ENCODE results near the gene LRCH1. TPM values are rescaled to one million over a fixed set of nuclear protein-coding genes. Genes with fewer than 3 reads are reported as not detected.

LRCH1 gene
- total RNA-seq, 1 experiment from 2014 or later = 10.5 TPM

DNA sequence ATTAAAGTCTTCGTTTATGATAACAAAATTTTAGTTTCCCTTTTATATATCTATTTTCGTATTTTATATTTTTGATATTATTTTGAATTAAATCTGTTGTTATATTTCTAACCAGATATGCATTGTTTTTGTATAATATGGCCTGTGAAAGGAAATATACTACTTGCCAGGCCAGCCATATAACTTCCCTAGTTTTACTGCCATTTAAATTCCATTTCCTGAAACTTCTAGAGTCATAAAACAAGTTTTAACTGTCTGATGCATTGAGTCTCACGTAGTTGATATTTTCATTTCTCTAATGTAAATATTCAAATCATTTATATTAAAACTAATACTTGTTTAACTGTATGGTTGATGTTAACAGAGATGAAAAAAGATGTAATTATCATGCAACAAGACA is 230.5 kb downstream of the LRCH1 start:
- no peak for TF ChIP-seq EZH2 (IDR thresholded peaks at IDR 0.05; ENCODE audit: low read depth)
- TF ChIP-seq, protein P1, sequence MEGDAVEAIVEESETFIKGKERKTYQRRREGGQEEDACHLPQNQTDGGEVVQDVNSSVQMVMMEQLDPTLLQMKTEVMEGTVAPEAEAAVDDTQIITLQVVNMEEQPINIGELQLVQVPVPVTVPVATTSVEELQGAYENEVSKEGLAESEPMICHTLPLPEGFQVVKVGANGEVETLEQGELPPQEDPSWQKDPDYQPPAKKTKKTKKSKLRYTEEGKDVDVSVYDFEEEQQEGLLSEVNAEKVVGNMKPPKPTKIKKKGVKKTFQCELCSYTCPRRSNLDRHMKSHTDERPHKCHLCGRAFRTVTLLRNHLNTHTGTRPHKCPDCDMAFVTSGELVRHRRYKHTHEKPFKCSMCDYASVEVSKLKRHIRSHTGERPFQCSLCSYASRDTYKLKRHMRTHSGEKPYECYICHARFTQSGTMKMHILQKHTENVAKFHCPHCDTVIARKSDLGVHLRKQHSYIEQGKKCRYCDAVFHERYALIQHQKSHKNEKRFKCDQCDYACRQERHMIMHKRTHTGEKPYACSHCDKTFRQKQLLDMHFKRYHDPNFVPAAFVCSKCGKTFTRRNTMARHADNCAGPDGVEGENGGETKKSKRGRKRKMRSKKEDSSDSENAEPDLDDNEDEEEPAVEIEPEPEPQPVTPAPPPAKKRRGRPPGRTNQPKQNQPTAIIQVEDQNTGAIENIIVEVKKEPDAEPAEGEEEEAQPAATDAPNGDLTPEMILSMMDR (conservative IDR thresholded peaks at IDR 0.05) = no peak
- POLR2A ChIA-PET (ENCODE audit: unreplicated experiment) = no interaction called here
- H4K20me1 ChIP-seq (ENCODE audit: insufficient read depth) = no peaks in the 10 kb centered on the region
- no TSS peak for BruUV-seq (replicated peaks)
- no peak for DNase-seq
- H3F3A ChIP-seq (ENCODE audit: insufficient read depth, low read depth) = no peaks in the 10 kb centered on the region
- no peak overlapping the region for H3K4me2 ChIP-seq
- intact Hi-C loops (cut with micrococcal nuclease; ENCODE audit: unreplicated experiment) = no loop called here
- no peaks in the 10 kb centered on the region for H3K9me2 ChIP-seq (ENCODE audit: insufficient read depth)
- H3K9me3 ChIP-seq (ENCODE audit: insufficient read depth, low read depth) = no peaks in the 10 kb centered on the region
- H3K27ac ChIP-seq = no peak overlapping the region
- H3K79me2 ChIP-seq (ENCODE audit: low read depth) = no peaks in the 10 kb centered on the region
- no peaks in the 10 kb centered on the region for H3K27me3 ChIP-seq (ENCODE audit: insufficient read depth, low read depth)
- H3K4me3 ChIP-seq = no peak overlapping the region
- CTCF ChIA-PET = no interaction called here
- no peak overlapping the region for H2AFZ ChIP-seq
- H3K36me3 ChIP-seq (ENCODE audit: low read depth) = peaks cover 25% of the 10 kb centered on the region; the same call in 1 of the 2 replicates
- H3K4me1 ChIP-seq (replicated peaks; ENCODE audit: insufficient read depth) = no peaks in the 10 kb centered on the region

DNA sequence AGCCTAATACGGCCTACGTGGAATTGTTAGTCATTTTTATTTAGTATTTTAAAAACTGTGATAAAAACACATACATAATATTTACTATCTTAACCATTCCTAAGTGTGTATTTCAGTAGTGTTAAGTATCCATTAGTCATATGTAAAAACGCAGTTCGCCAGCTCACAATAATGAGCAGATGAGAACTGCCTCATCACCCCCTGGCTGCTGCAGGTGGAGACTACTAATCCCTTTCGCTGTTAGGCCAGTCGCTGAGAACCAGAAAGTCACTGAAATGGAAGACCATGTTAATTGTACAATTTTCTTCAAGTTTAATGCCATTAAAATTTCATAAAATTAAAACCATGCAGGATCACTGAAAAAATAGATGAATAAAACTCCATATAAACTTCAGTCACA is 242.4 kb downstream of the LRCH1 start:
- ChIA-PET POLR2A (ENCODE audit: unreplicated experiment) (no interaction called here), CTCF (no interaction called here)
- TF ChIP-seq, protein P1 (conservative IDR thresholded peaks at IDR 0.05) = no peak
- TF ChIP-seq EZH2 (IDR thresholded peaks at IDR 0.05; ENCODE audit: low read depth) = no peak
- Histone ChIP-seq H3K9me3 (ENCODE audit: insufficient read depth, low read depth) (no peaks in the 10 kb centered on the region), H3F3A (ENCODE audit: insufficient read depth, low read depth) (peaks cover 8% of the 10 kb centered on the region; the same call in 1 of the 2 replicates), H3K9me2 (ENCODE audit: insufficient read depth) (no peaks in the 10 kb centered on the region), H4K20me1 (ENCODE audit: insufficient read depth) (no peaks in the 10 kb centered on the region), H3K4me2 (peak overlapping the region; percentile 79; the same call in 1 of the 2 replicates), H3K36me3 (ENCODE audit: low read depth) (no peaks in the 10 kb centered on the region), H3K27ac (no peak overlapping the region), H3K79me2 (ENCODE audit: low read depth) (peaks cover 11% of the 10 kb centered on the region; the same call in 1 of the 2 replicates), H3K4me3 (no peak overlapping the region), H3K27me3 (ENCODE audit: insufficient read depth, low read depth) (no peaks in the 10 kb centered on the region), H3K4me1 (replicated peaks; ENCODE audit: insufficient read depth) (peaks cover 11% of the 10 kb centered on the region; the same call in 1 of the 2 replicates), H2AFZ (no peak overlapping the region)
- intact Hi-C loops (cut with micrococcal nuclease; ENCODE audit: unreplicated experiment) = loop anchor here (10.0 kb wide), 1 partner anchor 241 kb away; the partner anchor contains the start of gene LRCH1
- no TSS peak for BruUV-seq (replicated peaks)
- no peak for DNase-seq

DNA sequence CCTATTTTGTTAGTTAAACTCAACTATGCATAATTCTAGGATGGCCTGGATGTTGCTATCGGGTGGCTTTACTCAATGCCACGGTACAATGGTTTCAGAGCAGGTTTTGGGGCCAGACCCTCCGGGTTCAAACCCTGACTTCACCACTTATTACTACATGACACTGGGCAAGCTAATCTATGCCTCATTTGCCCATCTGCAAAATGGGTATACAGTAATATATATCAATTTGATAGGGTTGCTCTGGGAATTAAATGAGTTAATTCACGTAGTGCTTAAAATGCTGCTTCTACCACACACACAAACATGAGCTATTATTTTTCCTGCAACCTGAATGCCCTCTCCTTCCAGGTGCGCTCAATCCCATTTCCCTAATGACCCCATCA is 243.2 kb downstream of the LRCH1 start:
- Histone ChIP-seq H3K4me3 (peak overlapping the region; percentile 92), H4K20me1 (ENCODE audit: insufficient read depth) (no peaks in the 10 kb centered on the region), H3K79me2 (ENCODE audit: low read depth) (peaks cover 11% of the 10 kb centered on the region; the same call in 1 of the 2 replicates), H3K4me2 (peak overlapping the region; percentile 79), H3K9me3 (ENCODE audit: insufficient read depth, low read depth) (no peaks in the 10 kb centered on the region), H3K36me3 (ENCODE audit: low read depth) (no peaks in the 10 kb centered on the region), H3F3A (ENCODE audit: insufficient read depth, low read depth) (peaks cover 8% of the 10 kb centered on the region; the same call in 1 of the 2 replicates), H3K9me2 (ENCODE audit: insufficient read depth) (no peaks in the 10 kb centered on the region), H3K27me3 (ENCODE audit: insufficient read depth, low read depth) (no peaks in the 10 kb centered on the region), H2AFZ (peak overlapping the region; percentile 100), H3K27ac (peak overlapping the region; percentile 61; the same call in 1 of the 2 replicates), H3K4me1 (replicated peaks; ENCODE audit: insufficient read depth) (peaks cover 11% of the 10 kb centered on the region; the same call in 1 of the 2 replicates)
- ChIA-PET CTCF (no interaction called here), POLR2A (ENCODE audit: unreplicated experiment) (no interaction called here)
- no peak for DNase-seq
- no peak for TF ChIP-seq EZH2 (IDR thresholded peaks at IDR 0.05; ENCODE audit: low read depth)
- TF ChIP-seq, protein P1 (conservative IDR thresholded peaks at IDR 0.05) = no peak
- no TSS peak for BruUV-seq (replicated peaks)
- intact Hi-C loops (cut with micrococcal nuclease; ENCODE audit: unreplicated experiment) = loop anchor here (10.0 kb wide), 1 partner anchor 241 kb away; the partner anchor contains the start of gene LRCH1

Data from PC-9 (cell line).